K562 (cell line): ENCODE results near the gene CCDC192. TPM values are rescaled to one million over a fixed set of nuclear protein-coding genes. Genes with fewer than 3 reads are reported as not detected.

Experiments used
- ATAC-seq: fragments of 200-7000 bp; cut with Tn5 transposase; 3 replicates; pipeline ENCODE4 v1.9.1; 2020; ENCODE audit warnings: moderate library complexity
- BruUV-seq: library from RNA; stranded (reverse); fragments of 400-500 nt; replicated peaks from 2 replicates; lab custom pipeline; 2021; lab: Mats Ljungman, UMichigan
- CTCF ChIA-PET: fragments of 300-600 bp; formaldehyde crosslinking; extraction: SDS; loops from one replicate; lab custom pipeline; 2021; ENCODE audit warnings: low intra/inter-chr PET ratio; lab: Yijun Ruan, JAX
- POLR2A ChIA-PET: fragments of 300-600, 350-650 bp; sonication (Branson Sonifier 250); formaldehyde crosslinking; extraction: SDS; loops from one replicate; lab custom pipeline; 2021; ENCODE audit warnings: antibody characterized with exemption, inconsistent platforms; lab: Yijun Ruan, JAX
- DNase-seq, 4 experiments: peaks; one replicate each; pipeline versions ENCODE4 v3.0.0 to v3.0.0-alpha.2; 2011 to 2018; ENCODE audit warnings: low spot score in 3 of 4, mixed read lengths in 3 of 4; ENCODE audit errors: extremely low read depth in 1 of 4
- FAIRE-seq: peaks from 2 replicates; lab custom pipeline; 2011; peaks lifted over from hg19 to GRCh38; lab: Jason Lieb, UNC
- H2AFZ ChIP-seq: 2 replicates; pipeline ENCODE4 v1.6.0; 2011; ENCODE audit warnings: low read depth, low read length, control low read depth, inconsistent platforms
- H3K27ac ChIP-seq: fragments of 200-600 bp; 3 replicates; pipeline ENCODE4 v1.8.0; 2011; ENCODE audit warnings: low read depth, mild to moderate bottlenecking, control low read depth, inconsistent platforms, low read length, moderate library complexity, mixed read lengths; ENCODE audit errors: extremely low read depth
- H3K27me3 ChIP-seq, 2 experiments: fragments of 300-600 bp in 1 of 2; 2 replicates in 1 of 2; 3 replicates in 1 of 2; pipeline versions ENCODE4 v1.6.0 to v1.8.0; 2011; ENCODE audit warnings: inconsistent platforms in 2 of 2, low read length in 2 of 2, mild to moderate bottlenecking in 1 of 2, mixed read lengths in 1 of 2, moderate library complexity in 1 of 2; ENCODE audit not compliant: control insufficient read depth in 2 of 2, insufficient read depth in 2 of 2
- H3K36me3 ChIP-seq: fragments of 300-600 bp; 3 replicates; pipeline ENCODE4 v1.8.0; 2011; ENCODE audit warnings: mild to moderate bottlenecking, low read length, inconsistent platforms; ENCODE audit not compliant: control insufficient read depth, insufficient read depth
- H3K4me1 ChIP-seq, 2 experiments: fragments of 200-600 bp in 1 of 2; replicated peaks in 1 of 2; 2 replicates in 1 of 2; 3 replicates in 1 of 2; pipeline versions ENCODE4 v1.5.1 to v1.8.0; 2011; ENCODE audit warnings: inconsistent platforms in 2 of 2, low read length in 2 of 2, mild to moderate bottlenecking in 1 of 2, mixed read lengths in 1 of 2, moderate library complexity in 1 of 2; ENCODE audit not compliant: control insufficient read depth in 2 of 2, insufficient read depth in 2 of 2
- H3K4me2 ChIP-seq: 2 replicates; pipeline ENCODE4 v1.6.1; 2011; ENCODE audit warnings: low read length, control low read depth, inconsistent platforms, mixed read lengths; ENCODE audit not compliant: insufficient read depth
- H3K4me3 ChIP-seq: fragments of 200-600 bp; sonication (generic), shearing (Covaris generic); 2 replicates; pipeline ENCODE4 v1.5.1; 2016; ENCODE audit warnings: control low read depth, inconsistent platforms
- H3K79me2 ChIP-seq: fragments of 200-600 bp; 3 replicates; pipeline ENCODE4 v1.8.0; 2011; ENCODE audit warnings: low read length, inconsistent platforms; ENCODE audit not compliant: control insufficient read depth, insufficient read depth
- H3K9ac ChIP-seq, 2 experiments: 2 replicates each; pipeline versions ENCODE4 v1.6.0 to v1.6.1; 2011; ENCODE audit warnings: low read depth in 2 of 2, low read length in 2 of 2, control low read depth in 1 of 2, inconsistent platforms in 1 of 2, mild to moderate bottlenecking in 1 of 2, mixed read lengths in 1 of 2; ENCODE audit not compliant: insufficient read depth in 1 of 2
- H3K9me1 ChIP-seq: one replicate; pipeline ENCODE4 v1.6.0; 2011; ENCODE audit warnings: inconsistent platforms, mild to moderate bottlenecking, low read length, moderate library complexity; ENCODE audit not compliant: control insufficient read depth, insufficient read depth
- H3K9me3 ChIP-seq: replicated peaks from 2 replicates; pipeline ENCODE4 v1.5.1; 2011; ENCODE audit warnings: low read depth, low read length, inconsistent platforms; ENCODE audit not compliant: control insufficient read depth, insufficient read depth
- H4K20me1 ChIP-seq: replicated peaks from 2 replicates; pipeline ENCODE4 v1.6.1; 2011; ENCODE audit warnings: low read length, inconsistent platforms, mixed read lengths; ENCODE audit not compliant: control insufficient read depth, insufficient read depth
- CREBBP ChIP-seq: IDR thresholded peaks from one replicate; pipeline ENCODE4 v1.6.1; 2012; ENCODE audit warnings: low read depth, mild to moderate bottlenecking, control low read depth, inconsistent platforms, low read length
- CTCFL ChIP-seq: IDR thresholded peaks from 2 replicates; pipeline ENCODE4 v1.6.1; 2011; ENCODE audit warnings: borderline replicate concordance, low read depth, mild to moderate bottlenecking, moderate library complexity, low read length; ENCODE audit not compliant: insufficient read depth, poor library complexity, severe bottlenecking
- KHSRP ChIP-seq: fragments of 450-650 bp; IDR thresholded peaks from 2 replicates; pipeline ENCODE4 v1.6.1; 2017
- TBL1XR1 ChIP-seq, 2 experiments: IDR thresholded peaks; 2 replicates each; pipeline ENCODE4 v1.6.1; 2012; ENCODE audit warnings: improper control_type of control experiment in 2 of 2, low read length in 2 of 2, mild to moderate bottlenecking in 1 of 2
- ZNF277 ChIP-seq: fragments of 250-450 bp; sonication (Bioruptor Pico); IDR thresholded peaks from 2 replicates; pipeline ENCODE4 v1.8.0; 2022; ENCODE audit warnings: inconsistent platforms, mild to moderate bottlenecking, moderate library complexity, borderline replicate concordance
- WGBS: fragments of 100-300 bp; shearing (Covaris generic); methylation state at CpG from one replicate; pipeline ENCODE4 v1.1.6; 2016; ENCODE audit warnings: low coverage, mixed read lengths; ENCODE audit not compliant: insufficient coverage; ENCODE audit errors: missing lambda C conversion rate; 5-methylcytosine and 5-hydroxymethylcytosine counted together
- in situ Hi-C: fragments of 300-500 bp; cut with MboI; formaldehyde crosslinking; loops from 4 replicates; pipeline ENCODE4 v1.15.0; 2018; ENCODE audit warnings: inconsistent platforms, mixed read lengths
- intact Hi-C: fragments of 100-400 bp; cut with micrococcal nuclease; formaldehyde crosslinking; loops from 2 replicates; pipeline ENCODE4 v1.14.2; 2022
- polyA plus RNA-seq, 8 experiments: library from polyadenylated mRNA; depleted of rRNA in 4 of 8; stranded (reverse) in 5 of 8; unstranded in 3 of 8; fragments of >200 nt; fragmentation: Nextera tagmentation in 2 of 8; fragmentation: Illumina TruSeq in 1 of 8; extraction: Ambion mirVana in 2 of 8; extraction: Trizol in 1 of 8; gene quantifications; 2 replicates each; pipeline versions ENCODE4 v1.2.1 to v1.2.3, GENCODE V29; 2011 to 2014; ENCODE audit warnings: inconsistent platforms in 1 of 8, missing spikeins in 1 of 8
- total RNA-seq, 7 experiments: library from RNA; depleted of rRNA in 6 of 7; stranded (reverse); fragments of >200 nt in 6 of 7; fragmentation: Illumina TruSeq in 2 of 7; extraction: Trizol in 2 of 7; gene quantifications; 2 replicates each; pipeline versions ENCODE4 v1.2.1 to v1.2.3, GENCODE V29; 2011 to 2021; ENCODE audit warnings: low replicate concordance in 1 of 7

Gene CCDC192
- total and polyA plus RNA-seq, 9 of the 15 experiments (the other 6 are each of a cell fraction or from before 2014, with no cell fraction given) = 0.21 to 0.66 (median 0.38) TPM; not detected in 2

GRCh38 chr5:127700237-127700766, 2.9 kb upstream of the CCDC192 start:
- H4K20me1 ChIP-seq = no peaks in the 10 kb centered on the region
- H2AFZ ChIP-seq = peak overlapping the region; percentile 35; the same call in 1 of the 2 replicates
- H3K4me3 ChIP-seq = no peak overlapping the region
- no peaks in the 10 kb centered on the region for H3K79me2 ChIP-seq
- H3K27ac ChIP-seq = no peak overlapping the region
- in situ Hi-C loops = no loop called here
- BruUV-seq = no TSS peak
- H3K9me1 ChIP-seq = no peaks in the 10 kb centered on the region
- CTCF ChIA-PET = no interaction called here
- no peak overlapping the region for H3K9ac ChIP-seq
- H3K4me2 ChIP-seq = no peak overlapping the region
- POLR2A ChIA-PET = no interaction called here
- FAIRE-seq = no peak
- no peak for ATAC-seq
- TF ChIP-seq TBL1XR1 (IDR thresholded peaks at IDR 0.05; ENCODE audit: low read length in 2 of 2) (no peak), ZNF277 (no peak), KHSRP (no peak), CREBBP (no peak), CTCFL (no peak)
- 2% methylated on average over 6 of the region's 6 CpGs for WGBS
- H3K27me3 ChIP-seq = no peaks in the 10 kb centered on the region; a peak in 1 of 5 replicates
- no peaks in the 10 kb centered on the region for H3K4me1 ChIP-seq
- intact Hi-C loops = no loop called here
- H3K36me3 ChIP-seq = no peaks in the 10 kb centered on the region
- no peaks in the 10 kb centered on the region for H3K9me3 ChIP-seq
- no peak for DNase-seq
